CD4-positive, alpha-beta T cell treated with Interleukin-17A for 4 hours (primary cell): Measurements from ENCODE around the gene GOLGA8B.
"Not testable (repeated sequence)": the region's sequence is repeated elsewhere in the genome, so short reads cannot be mapped to it uniquely, and the experiment has no call there.

Source experiments
- DNase-seq: peaks from one replicate; pipeline ENCODE4 v3.0.0-alpha.2; 2020; ENCODE audit warnings: mixed read lengths

Gene GOLGA8B

DNA sequence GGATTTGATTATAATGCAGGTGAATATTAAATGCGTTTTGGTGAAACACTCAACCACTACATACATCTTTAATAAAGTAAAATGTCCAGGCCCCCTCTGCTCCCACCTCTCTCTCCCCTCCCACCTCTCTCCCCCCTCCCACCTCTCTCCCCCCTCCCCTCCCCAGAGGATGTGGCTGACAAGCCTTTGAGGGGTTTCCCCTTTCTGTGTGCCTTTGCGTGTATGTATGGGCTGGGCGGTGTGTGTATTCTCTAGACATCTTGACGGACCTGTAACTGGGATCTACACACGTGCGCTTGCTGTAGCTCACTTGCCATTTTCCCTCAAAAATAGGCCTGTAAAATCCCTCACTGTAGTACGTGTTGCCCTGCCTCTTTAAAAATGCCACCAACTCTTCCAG lies 28.3 kb downstream of the GOLGA8B start:
- not testable (repeated sequence) for DNase-seq

DNA sequence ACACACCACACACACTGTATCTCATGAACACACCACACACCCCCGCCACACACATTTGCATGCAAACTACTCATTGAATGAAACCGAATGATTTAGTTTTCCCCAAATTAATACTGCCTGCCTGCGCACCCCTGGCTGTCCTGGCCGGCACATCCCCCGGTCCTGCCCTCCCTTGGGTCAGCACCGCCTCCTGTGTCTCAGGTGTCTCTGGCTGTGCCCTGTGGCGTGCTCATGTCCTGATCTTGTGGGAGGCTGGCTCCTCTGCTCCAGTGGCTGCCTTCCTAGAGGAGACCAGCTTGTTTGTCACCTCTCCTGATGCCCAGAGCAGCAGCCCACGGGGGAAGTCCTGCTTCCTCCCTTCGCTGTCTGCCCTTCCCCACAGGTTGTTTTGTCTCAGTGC lies 28.7 kb downstream of the GOLGA8B start:
- DNase-seq, result not testable (repeated sequence)

DNA sequence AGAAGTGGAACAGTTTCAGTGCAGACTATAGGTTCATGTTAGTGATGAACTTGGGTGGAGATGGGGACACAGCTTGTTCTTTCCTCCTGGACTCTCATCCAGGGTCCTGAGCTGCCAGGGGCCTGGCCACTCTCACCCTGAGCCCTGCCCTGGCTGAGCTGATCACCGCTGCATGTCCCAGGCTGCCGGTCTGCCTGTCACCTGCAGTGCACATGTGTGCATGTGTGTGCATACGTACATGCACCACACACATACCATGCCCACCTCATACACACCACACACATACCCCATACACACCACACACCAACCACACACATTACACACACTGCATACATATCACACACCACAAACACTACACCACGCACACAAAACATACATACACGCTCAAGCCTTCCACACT lies 29.3 kb downstream of the GOLGA8B start:
- DNase-seq, result not testable (repeated sequence)

DNA sequence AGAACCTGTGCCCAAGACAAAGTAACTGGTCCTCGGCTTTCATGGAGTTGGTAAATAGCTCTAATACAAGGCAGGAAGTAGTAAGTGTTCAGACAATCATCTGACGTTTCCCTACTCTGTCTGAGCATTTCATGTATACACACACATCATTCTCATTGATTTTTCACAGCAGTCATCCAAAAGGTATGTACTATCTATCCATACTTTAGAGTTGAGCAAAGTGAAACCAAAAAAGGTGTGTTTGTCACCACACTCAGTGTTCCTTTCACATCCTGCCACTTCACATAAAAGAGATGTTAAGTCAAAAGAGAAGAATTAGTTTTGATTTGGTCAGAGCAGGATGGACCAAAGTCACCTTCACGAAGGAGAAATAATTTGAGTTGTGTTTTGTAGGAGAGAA lies 33.3 kb downstream of the GOLGA8B start:
- DNase-seq, result not testable (repeated sequence)

DNA sequence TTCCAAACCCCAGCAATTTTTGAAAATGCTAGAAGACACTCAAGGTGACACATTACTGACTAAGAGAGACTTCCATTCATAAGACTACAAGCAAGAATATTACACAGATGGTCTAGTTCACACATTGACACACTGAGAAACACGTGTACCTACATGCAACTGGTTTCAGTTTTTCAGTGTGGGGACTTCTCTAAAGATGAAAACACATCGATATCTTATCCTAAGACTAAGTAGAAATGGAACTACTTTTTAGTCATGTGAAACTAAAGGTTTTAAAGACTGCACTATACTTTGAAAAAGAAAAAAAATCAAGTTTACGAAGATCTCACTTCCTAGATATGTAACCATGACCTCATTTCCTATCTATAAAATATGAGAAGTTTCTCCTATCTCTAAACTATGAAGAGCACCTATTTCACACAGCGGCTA lies 34.1 kb downstream of the GOLGA8B start:
- DNase-seq, result not testable (repeated sequence)

DNA sequence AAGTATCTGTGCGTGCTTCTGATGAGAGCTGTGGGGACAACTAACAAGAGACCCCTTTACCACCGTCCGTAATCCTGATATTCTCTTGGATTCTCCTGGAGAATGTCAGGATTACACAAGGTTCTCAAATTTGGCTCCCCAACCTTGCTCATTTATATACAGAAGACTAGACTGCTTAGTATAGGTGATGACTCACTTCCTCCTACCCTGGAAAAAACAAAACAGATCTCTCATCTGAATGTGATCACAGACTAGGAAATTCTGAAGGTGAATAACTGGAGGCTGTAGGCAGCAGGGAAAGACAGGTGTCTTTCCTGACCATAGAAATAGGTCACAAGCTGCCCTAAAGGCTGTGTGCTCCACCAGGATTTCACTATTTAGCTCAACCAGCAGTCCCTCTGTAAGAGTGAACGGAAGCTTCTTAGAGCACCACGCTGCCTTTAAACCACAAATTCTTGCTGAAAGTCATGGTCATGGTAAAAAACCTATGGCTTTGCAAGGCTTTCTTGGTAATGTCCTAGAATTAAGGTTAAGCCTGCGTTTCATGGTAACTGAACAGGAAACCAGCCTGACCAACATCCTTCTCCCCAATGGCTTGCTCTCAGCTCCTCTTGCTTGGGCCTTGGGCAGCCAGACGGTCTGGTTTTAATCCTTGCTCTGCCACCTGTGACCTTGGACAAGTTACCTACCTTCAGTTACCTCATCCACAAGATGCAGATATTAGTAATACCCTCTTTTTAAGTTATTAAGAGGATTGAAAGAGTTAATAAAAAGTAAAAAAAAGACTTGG lies 39.4 kb downstream of the GOLGA8B start:
- DNase-seq, result not testable (repeated sequence)

DNA sequence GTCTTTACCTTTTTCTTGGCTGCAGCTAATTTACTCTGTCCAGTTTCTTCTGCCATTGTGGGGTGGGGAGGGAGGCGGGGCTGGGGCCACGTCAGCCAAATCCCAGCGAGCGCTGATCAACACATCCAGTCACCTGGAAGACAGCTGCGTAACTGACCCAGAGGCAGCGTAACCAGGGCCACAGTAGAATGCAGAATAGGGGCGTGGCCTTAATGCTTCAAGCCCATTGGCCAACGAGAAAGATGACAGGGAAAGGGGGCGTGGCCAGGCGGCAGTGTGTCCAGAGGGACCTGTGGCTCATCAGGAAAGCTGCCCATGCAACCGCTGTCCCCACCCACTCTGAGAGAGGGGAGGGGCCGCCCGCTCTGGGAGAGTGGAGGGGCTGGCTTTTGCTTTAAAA lies 47.6 kb downstream of the GOLGA8B start:
- not testable (repeated sequence) for DNase-seq
